Testis (tissue), 2 donors: ENCODE measurements around the gene CEP78.

ENCODE experiments used
- CTCF ChIP-seq, 3 experiments: fragments of 450-650 bp in 2 of 3; fragments of 200-600 bp in 1 of 3; sonication (generic) in 1 of 3; IDR thresholded peaks; one replicate each; pipeline ENCODE4 v1.5.1; 2016 to 2019; ENCODE audit warnings: antibody characterized with exemption in 3 of 3, mild to moderate bottlenecking in 2 of 3, moderate library complexity in 1 of 3
- POLR2A ChIP-seq: fragments of 450-650 bp; IDR thresholded peaks from one replicate; pipeline ENCODE4 v1.6.1; 2017; ENCODE audit warnings: antibody characterized with exemption, mild to moderate bottlenecking, moderate library complexity

- no peak for TF ChIP-seq CTCF (IDR thresholded peaks at IDR 0.05)
- no peak for TF ChIP-seq POLR2A
Measured at GRCh38 chr9:78304357-78304756, 68.5 kb downstream of the CEP78 start.
